GOT3 (cell line): Measurements from ENCODE around the gene SORCS2.

ENCODE experiments used
- DNase-seq: peaks from one replicate; lab custom pipeline; 2025; ENCODE audit warnings: mixed read lengths; lab: John Stamatoyannopoulos, UW

SORCS2 gene

GRCh38 chr4:7529368-7530080 is 337.2 kb downstream of the SORCS2 start:
- DNase-seq: no peak

- DNase-seq: no peak
These were observed 337.7 kb downstream of the SORCS2 start for GRCh38 chr4:7530082-7530481.

- no peak for DNase-seq
These were observed 338.7 kb downstream of the SORCS2 start for GRCh38 chr4:7530932-7531639.

GRCh38 chr4:7531640-7531994 is 339.3 kb downstream of the SORCS2 start:
- no peak for DNase-seq

GRCh38 chr4:7532043-7532442 is 339.7 kb downstream of the SORCS2 start:
- no peak for DNase-seq

GRCh38 chr4:7533267-7533666 is 340.9 kb downstream of the SORCS2 start:
- DNase-seq: no peak

GRCh38 chr4:7535094-7535493 is 342.8 kb downstream of the SORCS2 start:
- no peak for DNase-seq

- no peak for DNase-seq
These were observed 343.3 kb downstream of the SORCS2 start for GRCh38 chr4:7535619-7536018.

GRCh38 chr4:7536876-7537275 is 344.5 kb downstream of the SORCS2 start:
- DNase-seq: no peak

- no peak for DNase-seq
These were observed 345.6 kb downstream of the SORCS2 start for GRCh38 chr4:7537853-7538400.

- no peak for DNase-seq
These were observed 346.2 kb downstream of the SORCS2 start for GRCh38 chr4:7538518-7538917.

GRCh38 chr4:7539186-7539585 is 346.8 kb downstream of the SORCS2 start:
- no peak for DNase-seq

- no peak for DNase-seq
These were observed 347.3 kb downstream of the SORCS2 start for GRCh38 chr4:7539659-7540058.

GRCh38 chr4:7540206-7540605 is 347.9 kb downstream of the SORCS2 start:
- no peak for DNase-seq

- DNase-seq: no peak
These were observed 348.5 kb downstream of the SORCS2 start for GRCh38 chr4:7540654-7541413.

GRCh38 chr4:7541414-7541810 is 349.1 kb downstream of the SORCS2 start:
- DNase-seq: no peak

- no peak for DNase-seq
These were observed 350.4 kb downstream of the SORCS2 start for GRCh38 chr4:7542781-7543180.

- no peak for DNase-seq
These were observed 353.9 kb downstream of the SORCS2 start for GRCh38 chr4:7546152-7546808.

- no peak for DNase-seq
These were observed 354.6 kb downstream of the SORCS2 start for GRCh38 chr4:7546809-7547367.

GRCh38 chr4:7547368-7548040 is 355.2 kb downstream of the SORCS2 start:
- no peak for DNase-seq

GRCh38 chr4:7549866-7550265 is 357.5 kb downstream of the SORCS2 start:
- DNase-seq: no peak
